HCT116 (cell line): ENCODE data around the gene ROBO1. TPM values are rescaled to one million over a fixed set of nuclear protein-coding genes. Genes with fewer than 3 reads are reported as not detected.

Source experiments
- ATAC-seq: fragments of 200-7000 bp; cut with Tn5 transposase; 2 replicates; pipeline ENCODE4 v1.9.1; 2020; ENCODE audit warnings: mild to moderate bottlenecking, moderate library complexity
- BruUV-seq: library from RNA; stranded (reverse); fragments of 400-500 nt; replicated peaks from 2 replicates; lab custom pipeline; 2021; lab: Mats Ljungman, UMichigan
- CTCF ChIA-PET: fragments of 300-600 bp; sonication (Branson Sonifier 250); formaldehyde crosslinking; loops from one replicate; lab custom pipeline; 2021; ENCODE audit warnings: antibody characterized with exemption; lab: Charles Lee
- POLR2A ChIA-PET: fragments of 300-600, 350-600 bp; sonication (Branson Sonifier 250); formaldehyde crosslinking; loops from one replicate; lab custom pipeline; 2021; ENCODE audit warnings: antibody characterized with exemption; lab: Charles Lee
- RAD21 ChIA-PET, 2 experiments: fragments of 300-600 bp; sonication (Branson Sonifier 250); formaldehyde crosslinking; loops; one replicate each; lab custom pipeline; 2023; ENCODE audit warnings: low total read pairs in 2 of 2; ENCODE audit not compliant: uncharacterized antibody in 2 of 2, unreplicated experiment in 2 of 2, low non-redundant PET in 1 of 2; lab: Charles Lee
- DNase-seq: peaks from one replicate; pipeline ENCODE4 v3.0.0-alpha.2; 2010; ENCODE audit warnings: low read depth, low spot score
- H2AFZ ChIP-seq: fragments of 200-600 bp; shearing (Covaris generic), sonication (generic); 2 replicates; pipeline ENCODE4 v1.6.1; 2017; ENCODE audit warnings: low read depth, mixed run types, mixed read lengths, antibody characterized with exemption, low read length; ENCODE audit not compliant: poor library complexity, severe bottlenecking
- H3K27ac ChIP-seq: 2 replicates; pipeline ENCODE4 v1.5.1; 2012; ENCODE audit warnings: low read depth, low read length
- H3K27me3 ChIP-seq: fragments of 200-600 bp; sonication (generic); 2 replicates; pipeline ENCODE4 v1.6.1; 2016; ENCODE audit warnings: mixed run types, low read length, mixed read lengths; ENCODE audit not compliant: insufficient read depth
- H3K36me3 ChIP-seq, 2 experiments: fragments of 200-500 bp in 1 of 2; fragments of 200-600 bp in 1 of 2; sonication (Bioruptor generic) in 1 of 2; sonication (generic) in 1 of 2; 2 replicates each; pipeline versions ENCODE4 v1.5.1 to v1.6.1; 2014 to 2016; ENCODE audit warnings: low read length in 2 of 2, inconsistent platforms in 1 of 2, mixed read lengths in 1 of 2, mixed run types in 1 of 2; ENCODE audit not compliant: insufficient read depth in 2 of 2, control insufficient read depth in 1 of 2
- H3K4me1 ChIP-seq, 2 experiments: fragments of 200-600 bp in 1 of 2; sonication (generic) in 1 of 2; 2 replicates each; pipeline versions ENCODE4 v1.5.1 to v1.6.1; 2012 to 2017; ENCODE audit warnings: low read length in 2 of 2, inconsistent platforms in 1 of 2, mild to moderate bottlenecking in 1 of 2, mixed read lengths in 1 of 2, mixed run types in 1 of 2, moderate library complexity in 1 of 2; ENCODE audit not compliant: insufficient read depth in 2 of 2, control insufficient read depth in 1 of 2
- H3K4me2 ChIP-seq: fragments of 200-600 bp; sonication (generic); 2 replicates; pipeline ENCODE4 v1.6.1; 2017; ENCODE audit warnings: mixed run types, low read length, mixed read lengths
- H3K4me3 ChIP-seq, 2 experiments: fragments of 200-600 bp in 1 of 2; sonication (generic) in 1 of 2; replicated peaks in 1 of 2; 2 replicates each; pipeline ENCODE4 v1.5.1; 2011 to 2016; ENCODE audit warnings: low read length in 2 of 2, control low read depth in 1 of 2, low read depth in 1 of 2, mild to moderate bottlenecking in 1 of 2, mixed read lengths in 1 of 2, mixed run types in 1 of 2
- H3K79me2 ChIP-seq: fragments of 200-600 bp; sonication (generic); 2 replicates; pipeline ENCODE4 v1.6.1; 2017; ENCODE audit warnings: mild to moderate bottlenecking, mixed run types, low read length, moderate library complexity, mixed read lengths; ENCODE audit not compliant: insufficient read depth
- H3K9ac ChIP-seq: fragments of 200-600 bp; sonication (generic); 2 replicates; pipeline ENCODE4 v1.6.1; 2016; ENCODE audit warnings: low read length, mixed read lengths
- H3K9me2 ChIP-seq: fragments of 200-600 bp; sonication (generic), shearing (Covaris generic); 2 replicates; pipeline ENCODE4 v1.6.1; 2017; ENCODE audit warnings: mixed run types, mild to moderate bottlenecking, moderate library complexity; ENCODE audit not compliant: insufficient read depth
- H3K9me3 ChIP-seq, 2 experiments: fragments of 200-500 bp in 1 of 2; fragments of 200-600 bp in 1 of 2; sonication (Bioruptor generic) in 1 of 2; sonication (generic) in 1 of 2; 2 replicates each; pipeline ENCODE4 v1.6.1; 2014 to 2017; ENCODE audit warnings: low read length in 2 of 2, mixed read lengths in 2 of 2, inconsistent platforms in 1 of 2, low read depth in 1 of 2, mild to moderate bottlenecking in 1 of 2, mixed run types in 1 of 2, moderate library complexity in 1 of 2; ENCODE audit not compliant: control insufficient read depth in 1 of 2, insufficient read depth in 1 of 2
- H4K20me1 ChIP-seq: fragments of 200-600 bp; sonication (generic), shearing (Covaris generic); 2 replicates; pipeline ENCODE4 v1.6.1; 2017; ENCODE audit warnings: mixed run types, mild to moderate bottlenecking, moderate library complexity; ENCODE audit not compliant: insufficient read depth
- CEBPB ChIP-seq: IDR thresholded peaks from 2 replicates; pipeline ENCODE4 v1.6.1; 2012; ENCODE audit warnings: low read depth
- EGR1 ChIP-seq: IDR thresholded peaks from 2 replicates; pipeline ENCODE4 v1.6.1; 2012; ENCODE audit warnings: low read depth
- EZH2phosphoT487 ChIP-seq: fragments of 200-600 bp; IDR thresholded peaks from 2 replicates; pipeline ENCODE4 v1.6.1; 2018; ENCODE audit warnings: antibody characterized with exemption, borderline replicate concordance
- SIN3A ChIP-seq: IDR thresholded peaks from 2 replicates; pipeline ENCODE4 v1.6.1; 2012; ENCODE audit warnings: low read depth
- SRF ChIP-seq: IDR thresholded peaks from 2 replicates; pipeline ENCODE4 v1.6.1; 2012; ENCODE audit warnings: low read depth
- intact Hi-C: fragments of 100-400 bp; cut with micrococcal nuclease; formaldehyde crosslinking; loops from 2 replicates; pipeline ENCODE4 v1.10.0; 2022
- total RNA-seq: library from RNA; stranded (reverse); gene quantifications from one replicate; pipeline ENCODE4 v1.2.1, GENCODE V29; 2021; ENCODE audit not compliant: unreplicated experiment

Gene ROBO1
- total RNA-seq, 1 experiment from 2014 or later: 0.27 TPM

GRCh38 chr3:79773291-79773690 is 5.5 kb upstream of the ROBO1 start:
- no peaks in the 10 kb centered on the region for H3K4me1 ChIP-seq
- intact Hi-C loops: no loop called here
- ChIA-PET POLR2A (no interaction called here), CTCF (no interaction called here), RAD21 (no interaction called here)
- H2AFZ ChIP-seq: no peak overlapping the region
- TF ChIP-seq SIN3A (no peak), EZH2phosphoT487 (no peak), EGR1 (no peak), CEBPB (no peak)
- H3K27ac ChIP-seq: no peak overlapping the region
- H3K9me2 ChIP-seq: no peaks in the 10 kb centered on the region
- H3K4me2 ChIP-seq: no peak overlapping the region
- no peaks in the 10 kb centered on the region for H4K20me1 ChIP-seq
- BruUV-seq: no TSS peak
- peaks cover 0 to 7% of the 10 kb centered on the region in 2 experiments; a peak in 2 of 4 replicates for H3K9me3 ChIP-seq
- no peaks in the 10 kb centered on the region for H3K27me3 ChIP-seq
- H3K9ac ChIP-seq: no peak overlapping the region
- no peak overlapping the region for H3K4me3 ChIP-seq
- DNase-seq (no peak), ATAC-seq (no peak)
- no peaks in the 10 kb centered on the region for H3K79me2 ChIP-seq
- no peaks in the 10 kb centered on the region for H3K36me3 ChIP-seq

DNA sequence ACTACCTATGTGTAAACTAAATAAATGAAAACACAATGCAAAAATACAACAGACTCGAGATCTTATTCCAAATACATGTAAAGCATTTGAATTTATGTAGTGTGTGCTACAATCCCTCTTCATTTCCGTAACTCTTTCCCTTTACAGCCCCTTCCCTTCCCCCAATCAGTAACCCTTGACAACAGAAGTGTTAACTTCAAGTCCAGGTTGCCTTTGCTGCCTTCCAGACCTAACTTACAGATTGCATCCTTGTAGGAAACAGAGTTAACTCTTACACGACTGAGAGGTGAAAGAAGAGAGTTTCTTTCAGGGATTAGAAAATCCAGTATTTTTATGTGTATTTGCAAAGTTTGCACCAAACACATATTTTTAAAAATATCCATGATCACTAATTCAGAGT is 1.4 kb upstream of the ROBO1 start:
- Histone ChIP-seq H3K4me3 (no peak overlapping the region), H3K9me2 (no peaks in the 10 kb centered on the region), H2AFZ (no peak overlapping the region), H3K27me3 (no peaks in the 10 kb centered on the region), H3K27ac (no peak overlapping the region), H3K4me2 (no peak overlapping the region), H4K20me1 (no peaks in the 10 kb centered on the region), H3K4me1 (no peaks in the 10 kb centered on the region), H3K79me2 (no peaks in the 10 kb centered on the region), H3K9me3 (peaks cover 0 to 20% of the 10 kb centered on the region in 2 experiments; a peak in 2 of 4 replicates)
- BruUV-seq: no TSS peak
- ChIA-PET CTCF (no interaction called here), RAD21 (no interaction called here), POLR2A (no interaction called here)
- intact Hi-C loops: no loop called here
- no peak for TF ChIP-seq SRF
- TF ChIP-seq, all 23 proteins: peak for 0
- Histone ChIP-seq H3K36me3 (no peaks in the 10 kb centered on the region), H3K9ac (no peak overlapping the region)
- ATAC-seq (no peak), DNase-seq (no peak)
